T-helper 1 cell (primary cell): ENCODE measurements around the gene DNAL1.
A peak's percentile ranks its signal among the peaks of the same experiment; 100 is the strongest.

Experiments used
- DNase-seq, 5 donors: peaks; one replicate each; pipeline ENCODE4 v3.0.0-alpha.2; 2012 to 2020

The DNAL1 gene

DNA sequence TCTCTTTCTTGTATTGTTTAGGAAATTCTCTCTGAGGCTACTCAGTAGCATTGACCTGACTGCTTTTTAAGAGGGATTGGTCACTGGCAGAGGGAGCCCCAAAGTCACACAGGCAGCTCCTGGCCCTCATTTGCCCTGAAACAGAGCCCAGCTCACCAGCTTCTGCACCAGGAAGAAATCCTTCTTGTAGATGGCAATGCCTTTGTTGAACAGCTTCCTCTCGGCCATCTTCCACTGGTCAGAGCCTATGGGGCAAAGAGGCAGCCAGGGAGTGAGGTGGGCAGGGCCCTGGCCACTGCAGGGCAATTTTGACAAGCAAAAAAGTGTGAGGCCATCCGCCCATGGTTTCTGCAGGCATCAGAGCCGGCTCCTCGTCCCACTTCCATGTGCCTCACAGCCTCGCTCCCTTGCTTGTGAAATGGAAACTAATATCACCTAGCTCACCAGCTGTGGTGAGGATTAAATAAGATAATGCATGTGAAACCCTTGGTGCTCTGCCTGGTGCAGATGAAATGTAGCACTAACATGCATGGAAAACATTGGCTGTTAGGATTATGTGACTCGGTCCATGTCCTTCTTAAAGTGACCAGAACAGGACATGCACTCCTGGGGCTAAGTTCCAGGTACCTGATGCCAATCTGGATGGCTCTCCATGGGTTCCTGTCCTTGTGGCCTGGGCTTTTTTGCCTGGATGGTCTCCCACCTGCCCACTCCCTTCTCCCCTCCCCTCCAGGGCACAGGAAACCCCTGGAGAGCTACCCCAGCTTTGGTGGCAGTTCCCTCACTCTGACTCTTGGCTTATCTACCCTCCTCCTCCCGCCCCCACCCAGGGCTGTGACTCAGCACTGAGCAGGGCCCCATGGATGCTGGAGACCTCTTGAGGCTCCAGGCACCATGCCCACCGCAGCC lies 80.6 kb downstream of the DNAL1 start:
- DNase-seq: no peak

DNA sequence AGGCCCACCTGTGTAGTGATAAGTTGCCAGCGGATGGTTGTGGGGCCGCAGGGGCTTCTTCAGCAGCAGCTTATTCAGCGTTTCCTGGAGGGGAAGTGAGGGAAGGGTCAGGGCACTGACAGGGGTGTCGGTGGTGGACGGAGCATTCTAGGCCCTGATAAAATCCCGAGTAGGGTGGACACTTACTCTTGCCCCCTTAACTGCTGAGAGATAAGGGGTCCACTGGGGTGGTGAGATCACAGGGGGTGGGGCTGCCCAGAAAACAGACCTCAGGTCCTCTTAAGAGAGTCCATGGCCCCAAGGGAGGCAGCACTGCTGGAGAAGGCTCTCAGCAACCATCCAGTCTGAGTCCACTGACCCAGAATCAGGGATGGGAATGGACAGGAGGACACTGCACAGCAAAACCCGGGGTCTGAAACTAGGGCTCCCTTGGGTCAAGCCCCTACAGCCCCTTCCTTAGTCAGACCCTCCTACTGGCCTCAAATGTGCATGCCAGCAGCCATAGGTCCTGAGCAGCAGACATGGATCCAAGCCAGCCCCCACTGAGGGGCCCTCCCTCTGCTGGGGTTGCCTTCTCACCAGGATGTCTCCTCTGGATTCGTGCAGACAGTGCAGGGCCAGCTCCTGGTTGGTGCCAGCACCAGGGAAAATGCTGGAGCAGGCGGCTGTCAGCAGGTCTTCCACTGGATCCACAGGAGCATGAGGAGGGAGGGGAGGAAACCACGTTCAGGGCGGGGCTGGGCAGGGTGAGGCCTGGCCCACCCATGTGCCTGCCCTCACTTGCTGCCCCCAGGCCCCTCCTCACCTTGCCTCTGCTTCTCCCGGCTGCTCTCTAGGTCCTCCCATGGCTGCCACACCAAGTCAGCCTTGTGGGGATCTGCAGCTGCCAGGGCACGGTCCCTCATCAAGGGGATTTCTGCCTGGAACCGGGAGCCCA lies 81.5 kb downstream of the DNAL1 start:
- DNase-seq: no peak

- DNase-seq: no peak
Observed at GRCh38 chr14:73727166-73727565, 82.4 kb downstream of the DNAL1 start.

DNA sequence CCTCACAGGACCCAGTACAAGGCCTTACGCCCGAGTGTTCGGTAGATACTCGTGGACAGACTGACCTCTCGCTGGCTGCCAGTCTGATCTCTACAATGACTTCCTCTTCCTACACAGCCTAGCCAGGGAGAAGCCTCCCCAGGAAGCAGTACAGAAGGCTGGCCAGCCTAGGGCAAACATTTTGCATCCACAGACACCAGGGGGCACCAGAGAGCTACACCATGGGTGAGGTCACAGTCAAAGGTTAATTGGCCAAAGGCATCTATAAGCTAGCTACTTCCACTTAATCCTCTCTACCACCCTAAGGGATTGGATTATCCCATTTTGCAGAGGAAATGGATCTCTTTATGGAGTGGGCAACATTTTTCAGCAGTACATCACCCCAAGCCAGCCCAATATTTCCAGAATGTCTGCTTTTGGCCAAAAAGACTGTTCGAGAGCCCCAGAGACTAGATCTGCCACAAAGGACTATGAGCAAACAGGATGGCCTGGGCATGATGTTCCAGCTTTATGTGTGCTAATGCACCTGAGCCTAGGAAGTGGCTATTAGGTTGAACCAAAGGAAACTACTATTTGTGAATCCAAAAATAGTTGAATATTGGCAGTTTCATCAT lies 84.0 kb downstream of the DNAL1 start:
- peak; percentile 61 to 90 (median 76) for DNase-seq

GRCh38 chr14:73729556-73730265 lies 84.9 kb downstream of the DNAL1 start:
- DNase-seq: no peak

GRCh38 chr14:73731111-73731510 lies 86.3 kb downstream of the DNAL1 start:
- DNase-seq: no peak

GRCh38 chr14:73732006-73732405 lies 87.2 kb downstream of the DNAL1 start:
- DNase-seq: no peak

GRCh38 chr14:73736842-73737241 lies 92.1 kb downstream of the DNAL1 start:
- DNase-seq: no peak

- no peak for DNase-seq
Observed at GRCh38 chr14:73738518-73739173, 93.9 kb downstream of the DNAL1 start.

- no peak for DNase-seq
Observed at GRCh38 chr14:73739174-73739898, 94.5 kb downstream of the DNAL1 start.

DNA sequence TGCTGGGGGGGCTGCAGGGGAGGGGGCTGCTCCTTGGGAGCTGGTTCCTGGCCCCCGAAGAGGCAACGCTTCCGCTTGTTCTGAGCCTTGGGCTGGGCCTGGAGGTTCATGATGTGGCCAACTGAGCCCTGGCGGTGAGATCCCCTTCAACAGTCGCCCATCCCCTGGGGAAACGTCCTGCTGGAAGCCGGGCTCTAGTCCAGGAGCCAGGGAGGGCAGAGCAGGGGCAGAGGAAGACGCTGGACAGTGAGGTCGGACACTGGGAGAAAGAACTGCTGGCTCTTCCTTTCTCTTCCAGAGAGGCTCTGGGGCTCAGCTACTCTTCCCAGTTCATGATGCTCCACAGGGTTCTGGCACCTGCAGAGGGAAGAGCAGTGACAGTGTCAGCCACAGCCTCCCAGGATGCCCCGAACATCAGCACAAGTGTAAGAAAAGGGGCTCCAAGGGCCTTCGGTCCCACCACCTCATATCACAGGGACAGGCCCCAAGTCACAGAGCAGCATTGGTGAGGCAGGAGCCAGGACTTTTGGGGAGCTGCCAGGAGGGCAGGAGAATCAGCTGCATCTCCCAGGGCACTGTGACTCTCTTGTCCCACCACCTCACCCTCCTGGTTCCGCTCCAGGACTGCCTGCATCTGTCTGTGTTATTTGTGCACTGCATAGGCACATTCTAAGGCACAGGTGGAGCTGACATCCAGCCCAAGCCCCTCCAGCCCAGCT lies 95.3 kb downstream of the DNAL1 start:
- DNase-seq: no peak

- no peak for DNase-seq
Observed at GRCh38 chr14:73740618-73741326, 96.0 kb downstream of the DNAL1 start.

DNA sequence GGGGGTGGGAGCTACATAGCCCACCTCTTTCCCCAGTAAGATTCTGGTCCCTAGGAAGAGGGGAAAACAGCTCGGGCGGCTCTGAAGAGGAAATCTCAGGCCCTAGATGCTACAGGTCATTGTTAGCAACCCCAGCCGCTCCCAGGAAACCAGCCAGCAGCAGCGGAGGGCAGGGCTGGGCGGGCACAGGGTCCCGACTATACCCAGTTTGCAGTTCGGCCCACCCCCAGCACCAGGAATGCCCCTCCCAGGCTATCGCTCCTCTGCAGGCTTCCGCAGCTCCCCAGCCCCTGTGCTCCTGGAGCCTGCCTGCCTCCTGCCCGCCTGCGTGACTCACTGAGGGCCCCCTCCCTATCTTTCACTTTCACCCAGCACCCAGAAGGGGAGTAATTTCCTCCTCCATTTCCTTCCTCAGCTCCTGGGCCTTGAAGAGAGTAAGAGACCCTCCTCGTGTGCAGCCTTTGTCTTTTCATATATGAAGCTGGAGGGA lies 96.6 kb downstream of the DNAL1 start:
- peak; percentile 44 to 80 (median 58) for DNase-seq

DNA sequence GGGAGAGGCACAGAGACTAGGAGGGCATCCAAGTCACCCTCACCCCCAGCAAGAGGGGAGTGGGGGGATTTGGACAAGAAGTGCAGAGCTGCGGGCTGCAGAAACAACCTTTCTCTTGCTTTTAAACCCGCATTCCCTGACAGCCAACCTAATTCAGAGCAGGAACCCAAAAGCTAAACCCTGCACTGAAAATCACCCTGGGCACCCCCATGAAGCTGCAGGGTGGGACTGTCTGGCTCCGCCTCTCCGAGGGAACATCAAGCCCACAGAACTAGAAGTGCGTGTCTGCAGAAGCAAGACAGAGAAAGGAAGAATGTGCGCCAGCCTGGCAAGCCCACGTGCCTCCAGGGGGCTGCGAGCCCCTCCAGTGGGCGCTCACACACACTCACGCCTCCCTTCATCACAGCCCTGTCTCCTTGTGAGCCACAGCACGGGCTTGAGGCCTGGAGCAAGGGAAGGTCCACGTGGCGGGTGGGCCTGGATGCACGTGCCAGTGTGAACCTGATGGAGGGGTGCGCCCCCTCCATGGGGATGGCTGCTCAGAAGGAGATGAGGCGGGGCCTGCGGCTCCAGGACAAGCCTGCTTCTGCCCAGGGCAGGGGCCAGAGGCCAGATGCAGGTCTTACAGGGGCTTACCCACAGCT lies 97.2 kb downstream of the DNAL1 start:
- DNase-seq: peak in 1 of 5 donors; percentile 63

DNA sequence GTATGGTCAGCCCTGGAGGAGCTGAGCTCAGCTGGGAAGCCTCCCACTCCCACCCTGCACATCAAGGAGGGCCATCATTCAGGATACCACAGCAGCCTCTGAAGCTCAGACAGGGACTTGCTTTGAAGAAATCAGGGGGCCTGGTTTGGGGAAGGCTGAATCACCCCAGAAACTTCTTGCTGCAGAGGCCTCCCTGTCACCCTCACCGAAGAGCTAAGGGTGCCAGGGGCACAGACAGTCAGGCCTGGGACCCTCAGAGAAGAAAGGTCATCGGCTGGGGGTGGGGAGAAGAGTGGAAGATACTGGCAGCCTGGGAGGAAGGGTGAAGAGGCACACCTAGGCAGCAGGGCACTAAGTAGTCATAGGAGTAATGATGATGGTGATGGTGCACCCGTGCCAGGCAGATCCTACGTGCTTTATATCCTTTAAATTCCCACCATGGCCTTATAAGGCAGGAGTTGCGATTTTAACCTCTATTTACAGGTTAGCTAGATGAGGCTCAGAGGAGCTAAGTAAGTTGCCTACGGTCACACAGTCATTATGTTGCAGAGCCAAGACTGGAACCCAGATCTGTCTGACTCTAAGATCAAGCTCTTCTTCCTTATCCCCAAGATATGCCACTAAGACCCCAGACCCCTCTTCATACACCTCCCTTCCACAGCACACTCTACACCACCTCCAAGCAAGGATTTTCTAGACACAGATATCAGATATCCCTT lies 97.9 kb downstream of the DNAL1 start:
- no peak for DNase-seq

DNA sequence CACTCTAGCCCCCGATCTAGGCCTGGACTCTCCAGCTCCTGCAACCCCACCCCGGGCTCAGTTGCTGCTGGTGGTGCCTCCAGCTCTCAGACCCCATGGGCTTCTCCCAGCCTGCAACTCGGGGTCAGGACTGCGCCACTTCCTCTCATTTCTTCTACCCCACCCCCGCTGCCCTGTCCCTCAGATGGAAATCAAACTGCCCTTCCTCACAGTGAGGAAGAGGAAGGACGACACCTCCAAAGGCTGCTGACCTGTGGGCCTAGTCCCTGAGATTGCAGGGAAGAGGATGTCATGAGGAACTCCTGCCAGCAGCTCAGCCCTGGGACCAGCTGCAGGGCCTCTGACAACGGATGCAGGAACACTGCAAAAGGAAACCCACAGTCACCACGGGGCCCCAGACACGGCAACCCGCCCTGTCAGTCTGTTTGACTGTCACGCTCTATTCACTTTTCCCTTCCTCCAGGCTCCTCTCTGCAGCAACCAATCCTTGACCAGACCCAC lies 98.7 kb downstream of the DNAL1 start:
- DNase-seq: peak in 3 of 5 donors; percentile 54 to 73 (median 55)

DNA sequence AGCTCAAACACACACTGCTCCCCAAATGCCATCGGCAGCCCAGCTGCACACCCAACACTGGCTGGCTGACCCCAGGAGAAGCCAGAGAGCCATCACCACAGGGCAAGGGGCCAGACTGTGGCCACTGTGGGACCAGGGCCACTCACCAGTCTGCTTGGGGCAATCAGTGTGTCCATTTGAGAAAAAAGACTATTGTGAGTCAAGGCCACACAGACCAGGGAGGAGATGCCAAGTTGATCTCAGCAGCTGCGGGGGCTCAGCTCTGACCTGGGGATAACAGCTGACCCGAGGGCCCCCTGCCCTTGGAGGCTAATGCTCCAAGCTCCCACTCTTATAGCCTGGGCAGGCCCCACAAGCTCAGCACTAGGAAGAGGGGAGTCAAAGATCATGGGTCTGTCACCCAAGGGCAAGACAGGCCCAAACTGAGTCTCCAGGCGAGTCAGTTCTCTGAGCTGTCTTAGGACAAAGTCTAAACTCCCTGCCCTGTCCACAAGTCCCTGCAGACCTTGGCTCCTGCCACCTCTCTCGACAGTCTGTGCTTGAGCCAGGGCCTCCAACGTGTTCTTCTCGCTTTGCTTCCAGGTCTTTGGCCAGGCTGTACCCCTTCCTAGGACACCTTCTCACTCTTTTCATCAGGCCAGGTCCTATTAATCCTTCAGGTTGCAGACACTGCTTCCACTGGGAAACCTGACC lies 99.5 kb downstream of the DNAL1 start:
- DNase-seq: no peak
